Gastroesophageal sphincter (tissue), 2 donors: ENCODE results near the gene MDM4.

ENCODE experiments used
- POLR2A ChIP-seq, 2 donors: fragments of 450-650 bp; IDR thresholded peaks; one replicate each; pipeline ENCODE4 v1.6.1; 2017; ENCODE audit warnings: antibody characterized with exemption in 2 of 2, mild to moderate bottlenecking in 2 of 2, moderate library complexity in 1 of 2
- POLR2AphosphoS5 ChIP-seq: sonication (generic); formaldehyde crosslinking; IDR thresholded peaks from one replicate; pipeline ENCODE4 v1.6.1; 2017; ENCODE audit warnings: antibody characterized with exemption

GRCh38 chr1:204574016-204574864 lies 58.0 kb downstream of the MDM4 start:
- TF ChIP-seq POLR2A (IDR thresholded peaks at IDR 0.05), result no peak
- no peak for TF ChIP-seq POLR2AphosphoS5
